ENCODE measurements around the gene HEG1.
"Not testable (repeated sequence)": the region's sequence is repeated elsewhere in the genome, so short reads cannot be mapped to it uniquely, and the experiment has no call there.

Gene HEG1, protein sequence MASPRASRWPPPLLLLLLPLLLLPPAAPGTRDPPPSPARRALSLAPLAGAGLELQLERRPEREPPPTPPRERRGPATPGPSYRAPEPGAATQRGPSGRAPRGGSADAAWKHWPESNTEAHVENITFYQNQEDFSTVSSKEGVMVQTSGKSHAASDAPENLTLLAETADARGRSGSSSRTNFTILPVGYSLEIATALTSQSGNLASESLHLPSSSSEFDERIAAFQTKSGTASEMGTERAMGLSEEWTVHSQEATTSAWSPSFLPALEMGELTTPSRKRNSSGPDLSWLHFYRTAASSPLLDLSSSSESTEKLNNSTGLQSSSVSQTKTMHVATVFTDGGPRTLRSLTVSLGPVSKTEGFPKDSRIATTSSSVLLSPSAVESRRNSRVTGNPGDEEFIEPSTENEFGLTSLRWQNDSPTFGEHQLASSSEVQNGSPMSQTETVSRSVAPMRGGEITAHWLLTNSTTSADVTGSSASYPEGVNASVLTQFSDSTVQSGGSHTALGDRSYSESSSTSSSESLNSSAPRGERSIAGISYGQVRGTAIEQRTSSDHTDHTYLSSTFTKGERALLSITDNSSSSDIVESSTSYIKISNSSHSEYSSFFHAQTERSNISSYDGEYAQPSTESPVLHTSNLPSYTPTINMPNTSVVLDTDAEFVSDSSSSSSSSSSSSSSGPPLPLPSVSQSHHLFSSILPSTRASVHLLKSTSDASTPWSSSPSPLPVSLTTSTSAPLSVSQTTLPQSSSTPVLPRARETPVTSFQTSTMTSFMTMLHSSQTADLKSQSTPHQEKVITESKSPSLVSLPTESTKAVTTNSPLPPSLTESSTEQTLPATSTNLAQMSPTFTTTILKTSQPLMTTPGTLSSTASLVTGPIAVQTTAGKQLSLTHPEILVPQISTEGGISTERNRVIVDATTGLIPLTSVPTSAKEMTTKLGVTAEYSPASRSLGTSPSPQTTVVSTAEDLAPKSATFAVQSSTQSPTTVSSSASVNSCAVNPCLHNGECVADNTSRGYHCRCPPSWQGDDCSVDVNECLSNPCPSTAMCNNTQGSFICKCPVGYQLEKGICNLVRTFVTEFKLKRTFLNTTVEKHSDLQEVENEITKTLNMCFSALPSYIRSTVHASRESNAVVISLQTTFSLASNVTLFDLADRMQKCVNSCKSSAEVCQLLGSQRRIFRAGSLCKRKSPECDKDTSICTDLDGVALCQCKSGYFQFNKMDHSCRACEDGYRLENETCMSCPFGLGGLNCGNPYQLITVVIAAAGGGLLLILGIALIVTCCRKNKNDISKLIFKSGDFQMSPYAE (N-terminal part only)

DNA sequence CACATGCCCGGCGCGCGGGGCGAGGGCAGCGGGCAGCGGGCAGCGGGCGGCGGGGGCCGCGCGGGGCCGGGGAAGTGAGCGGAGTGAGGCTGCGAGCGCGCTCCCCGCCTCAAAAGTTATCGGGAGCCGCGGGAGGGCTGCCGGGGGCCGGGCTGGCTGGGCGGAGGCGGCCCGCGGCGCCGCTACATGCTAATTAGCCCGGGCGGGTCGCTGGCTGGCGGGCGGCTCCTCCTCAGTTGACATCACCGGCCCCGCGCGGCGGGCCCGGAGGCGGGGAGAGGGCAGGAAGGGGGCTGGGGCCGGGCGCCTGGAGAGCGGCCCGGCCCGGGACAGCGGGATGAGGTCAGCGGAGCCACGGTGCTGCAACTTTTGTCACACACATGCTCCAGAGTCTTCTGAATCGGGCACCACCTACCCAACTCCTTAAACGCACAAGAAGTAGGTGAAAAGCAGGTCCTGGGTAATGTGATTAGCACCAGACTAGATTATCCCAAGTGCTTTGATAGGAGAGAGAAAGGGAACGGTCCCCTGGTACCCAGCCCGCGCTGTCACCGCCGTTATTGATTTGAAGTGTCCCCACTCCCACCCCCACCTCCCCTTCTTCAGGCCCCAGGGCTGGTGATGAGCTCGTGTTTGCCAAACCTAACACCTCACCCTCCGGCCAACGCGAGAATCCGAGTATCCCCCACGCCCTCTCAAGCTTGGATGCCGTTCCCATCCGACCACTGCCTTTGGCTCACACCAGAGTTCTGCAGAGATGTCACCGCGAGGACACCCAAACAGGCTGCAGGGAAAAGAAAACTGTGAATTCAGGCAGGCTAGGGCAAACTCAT lies at the start of gene HEG1:
Gene HEG1, minus strand, starts transcription at position 85 of the 833 bp plus-strand sequence. CDS start 107 bp downstream, outside the sequence.
- DNase-seq: no peak

DNA sequence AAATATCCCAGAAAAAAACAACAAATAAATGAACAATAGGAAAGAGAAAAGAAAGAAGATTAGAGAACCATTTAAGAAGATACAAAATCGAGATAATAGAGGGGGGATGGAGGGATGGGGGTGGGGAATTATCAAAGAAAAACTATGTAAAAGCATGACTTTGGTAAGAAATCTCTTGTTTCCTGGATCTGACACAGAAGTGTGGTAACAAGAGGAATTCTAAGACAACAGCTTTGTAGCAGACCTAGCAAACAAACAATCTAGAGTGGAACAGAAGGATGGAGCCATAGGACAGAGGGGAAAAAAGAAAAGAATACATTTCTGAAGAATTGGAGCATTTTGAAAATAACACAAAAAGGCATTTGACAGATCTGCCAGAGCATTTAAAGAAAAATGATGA lies 49.3 kb upstream of the HEG1 start:
- no peak for DNase-seq

DNA sequence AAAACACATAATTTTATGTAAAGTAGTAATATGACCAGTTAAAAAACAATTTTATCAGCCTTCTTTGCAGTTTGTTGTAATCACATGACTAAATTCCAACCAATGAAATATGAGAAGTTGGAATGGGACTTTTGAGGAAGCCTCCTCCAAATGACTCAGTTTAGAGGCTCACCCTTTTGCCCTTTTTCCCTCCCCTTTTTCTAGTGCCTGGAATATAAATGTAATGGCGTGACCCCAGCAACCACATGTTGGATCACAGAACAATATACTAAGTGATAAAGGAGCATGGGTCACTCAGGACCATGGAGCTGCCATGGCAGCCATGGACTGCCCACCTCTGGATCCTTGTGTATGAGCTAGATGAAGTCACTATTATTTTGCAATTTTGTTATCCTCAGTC lies 48.8 kb upstream of the HEG1 start:
- no peak for DNase-seq

DNA sequence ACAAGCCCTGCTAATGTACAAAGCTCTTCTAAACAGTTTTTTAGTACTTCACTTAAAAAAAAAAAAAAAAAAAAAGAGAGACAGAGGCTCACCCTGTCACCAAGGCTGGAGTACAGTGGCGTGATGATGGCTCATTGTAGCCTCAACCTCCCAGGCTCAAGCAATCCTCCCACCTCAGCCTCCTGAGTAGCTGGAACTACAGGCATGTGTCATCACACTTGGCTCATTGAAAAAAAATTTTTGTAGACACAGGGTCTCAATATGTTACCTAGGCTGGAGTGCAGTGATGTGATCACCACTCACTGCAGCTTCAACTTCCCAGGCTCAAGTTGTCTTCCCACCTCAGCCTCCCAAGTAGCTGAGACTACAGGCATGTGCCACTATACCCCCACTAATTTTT lies 47.6 kb upstream of the HEG1 start:
- no peak for DNase-seq

DNA sequence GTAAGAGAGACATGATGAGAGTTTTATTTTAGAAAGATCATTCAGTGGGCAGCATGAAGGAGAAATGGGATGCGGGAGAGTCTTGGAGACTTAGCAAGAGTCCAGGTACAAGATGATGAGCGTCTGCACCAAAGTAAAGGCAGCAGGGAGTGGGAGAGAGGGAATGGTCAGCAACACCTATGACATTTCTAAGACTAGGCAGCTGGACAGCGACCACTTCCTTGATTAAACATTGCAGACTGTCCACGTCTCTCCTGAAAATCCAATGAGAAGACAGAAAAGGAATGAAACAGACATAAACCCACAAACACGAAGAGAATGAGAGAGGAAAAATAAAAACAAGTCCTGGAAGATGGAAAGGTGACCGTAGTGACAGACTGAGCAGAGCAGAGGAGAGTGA lies 46.7 kb upstream of the HEG1 start:
- DNase-seq: no peak

DNA sequence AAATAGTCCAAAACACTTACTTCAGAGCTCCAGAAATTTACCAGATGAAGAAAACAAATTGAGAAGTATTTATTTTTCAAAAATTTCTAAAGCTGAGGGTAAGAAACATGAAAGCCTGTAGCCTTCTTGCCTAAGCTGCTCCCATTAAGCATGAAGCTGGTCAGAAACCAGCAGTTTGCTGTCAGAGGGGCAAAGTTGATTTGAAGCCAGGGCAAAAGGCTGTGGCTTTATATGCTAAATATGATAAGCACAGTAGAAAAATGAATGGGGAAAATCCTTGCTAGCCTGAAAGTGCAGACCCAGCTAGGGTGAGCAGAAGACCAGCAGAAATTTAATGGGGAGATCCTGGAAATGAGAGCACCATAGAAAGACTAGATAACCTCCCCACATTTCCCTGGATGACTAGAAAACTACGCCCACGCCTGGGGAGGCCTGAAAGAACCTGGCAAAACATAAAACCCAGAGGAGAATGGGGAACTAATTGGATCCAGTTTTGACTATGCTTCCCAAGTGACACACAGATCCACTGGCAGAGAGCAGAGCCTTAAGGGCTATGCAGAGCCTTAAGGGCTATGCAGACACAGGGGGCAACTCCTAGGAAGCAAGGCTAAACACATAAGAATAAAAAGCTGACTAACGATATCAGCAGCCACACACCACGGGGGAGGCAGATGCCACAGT lies 43.0 kb upstream of the HEG1 start:
- no peak for DNase-seq

DNA sequence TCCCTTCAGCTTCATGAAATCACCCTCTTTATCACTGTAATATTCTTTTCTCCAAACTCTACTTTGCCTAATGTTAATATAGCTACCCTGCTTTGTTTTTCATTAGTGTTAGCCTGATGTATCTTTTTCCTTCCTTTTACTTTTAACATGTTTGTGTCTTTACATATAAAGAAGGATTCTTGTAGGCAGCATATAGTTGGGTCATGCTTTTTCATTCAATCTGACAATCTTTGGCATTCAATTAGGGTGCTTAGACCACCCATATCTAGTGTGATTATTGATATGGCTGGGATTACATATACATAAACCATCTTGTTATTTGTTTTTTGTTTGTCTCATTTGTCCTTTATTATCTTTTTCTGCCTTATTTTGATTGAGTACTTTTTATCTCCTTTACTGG lies 34.9 kb upstream of the HEG1 start:
- DNase-seq: no peak

DNA sequence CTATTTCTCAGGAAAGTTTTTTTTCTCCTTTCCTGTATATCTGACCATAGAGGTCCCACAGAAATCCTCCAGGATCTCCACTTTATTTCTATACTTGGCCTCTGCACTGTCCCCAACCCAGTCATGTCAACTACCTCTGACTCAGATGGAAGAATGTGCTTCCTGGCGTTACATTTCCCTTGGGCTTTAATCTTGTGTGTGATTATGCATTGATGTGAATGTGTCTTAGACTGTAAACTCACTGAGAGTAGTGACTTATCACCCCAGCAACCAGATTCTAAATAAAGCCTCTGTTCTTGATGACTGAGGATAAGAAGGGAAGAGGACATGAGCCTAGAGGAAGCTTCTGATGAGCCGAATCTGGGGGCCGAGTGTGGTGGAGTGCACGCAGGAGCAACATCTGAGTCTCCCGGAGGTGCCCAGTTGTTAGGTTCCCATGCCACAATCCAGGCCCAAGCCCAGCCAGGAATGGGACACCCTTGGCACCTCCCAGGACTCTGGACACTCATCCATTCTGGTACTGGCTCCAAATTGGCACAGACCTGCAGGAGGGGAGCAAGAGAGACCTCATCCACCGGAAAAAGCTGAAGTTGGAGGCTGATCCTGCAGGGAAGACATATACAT lies 32.1 kb upstream of the HEG1 start:
- DNase-seq: no peak

DNA sequence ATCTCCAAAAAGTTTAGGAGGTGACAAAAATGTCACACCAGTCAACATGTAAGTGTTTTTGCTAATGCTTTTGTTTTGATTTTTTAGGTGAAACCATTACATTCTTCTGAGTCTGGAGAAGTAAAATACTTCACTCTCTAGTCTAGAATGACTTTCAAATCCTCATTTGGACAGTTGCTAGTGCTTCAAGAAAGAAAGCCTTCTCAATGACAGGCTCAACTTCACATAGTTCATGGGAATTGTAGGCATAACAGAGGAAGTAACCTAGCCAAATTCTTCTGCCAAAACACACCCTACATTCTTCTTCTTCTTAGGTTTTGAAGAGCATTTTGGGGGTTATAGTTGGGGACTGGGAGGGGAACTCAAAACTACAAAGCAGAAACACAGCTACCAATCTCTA lies 29.4 kb upstream of the HEG1 start:
- no peak for DNase-seq

DNA sequence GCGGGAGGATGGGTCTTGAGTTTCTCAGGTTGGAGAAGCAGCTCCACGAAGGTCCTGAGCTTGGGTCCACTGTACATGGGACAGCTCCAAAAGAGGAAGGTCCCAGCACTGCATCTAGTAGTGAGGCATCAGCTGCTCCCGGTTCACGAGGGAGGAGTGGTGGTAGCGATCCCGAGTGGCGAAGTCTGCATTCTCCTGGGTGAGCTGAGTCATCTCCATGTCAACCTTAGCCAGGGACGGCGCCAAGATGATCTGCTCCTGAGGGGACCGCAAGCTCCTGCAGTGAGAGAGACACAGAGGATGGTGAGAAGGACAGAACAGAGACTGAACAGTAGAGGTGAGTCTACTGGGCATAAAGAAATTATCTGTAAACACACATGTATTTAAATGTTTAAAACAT lies 28.0 kb upstream of the HEG1 start:
- no peak for DNase-seq

DNA sequence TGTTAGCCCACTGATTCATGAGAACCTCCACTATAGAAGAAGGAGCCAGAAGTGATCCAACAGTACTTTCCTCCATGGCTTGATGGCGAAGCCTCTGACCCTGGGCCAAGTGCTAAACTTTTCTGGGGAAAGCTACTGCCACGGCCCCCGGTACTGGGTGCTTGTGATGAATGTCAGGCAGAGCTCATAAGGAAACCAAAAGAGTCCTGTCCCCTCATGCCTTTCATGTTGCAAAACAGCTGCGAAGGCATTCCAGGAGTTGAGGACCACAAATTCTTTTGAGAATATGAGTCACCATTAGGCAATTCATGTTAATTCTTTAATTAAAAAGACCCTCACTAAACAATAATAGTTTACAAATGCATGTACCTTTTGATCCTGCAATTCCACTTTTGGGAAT lies 26.5 kb upstream of the HEG1 start:
- not testable (repeated sequence) for DNase-seq

DNA sequence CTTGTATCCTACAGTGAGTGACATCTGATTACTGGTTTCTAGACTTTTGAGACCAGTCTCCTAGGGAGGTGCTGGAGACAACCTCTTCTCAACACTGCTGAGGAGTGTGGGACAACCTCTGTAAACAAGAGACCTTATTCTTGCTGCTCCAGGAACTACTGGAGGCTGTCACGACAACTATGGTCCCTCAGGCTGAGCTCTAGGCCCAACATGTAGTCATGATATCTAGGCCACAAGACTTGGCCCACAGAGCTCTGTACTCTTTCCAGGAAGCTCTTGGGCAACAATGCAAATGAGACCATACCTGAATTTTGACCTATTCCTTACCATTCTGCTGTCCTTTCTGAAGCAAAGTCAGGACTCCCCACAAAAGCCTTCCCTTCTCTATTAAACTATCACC lies 24.3 kb upstream of the HEG1 start:
- DNase-seq: no peak

DNA sequence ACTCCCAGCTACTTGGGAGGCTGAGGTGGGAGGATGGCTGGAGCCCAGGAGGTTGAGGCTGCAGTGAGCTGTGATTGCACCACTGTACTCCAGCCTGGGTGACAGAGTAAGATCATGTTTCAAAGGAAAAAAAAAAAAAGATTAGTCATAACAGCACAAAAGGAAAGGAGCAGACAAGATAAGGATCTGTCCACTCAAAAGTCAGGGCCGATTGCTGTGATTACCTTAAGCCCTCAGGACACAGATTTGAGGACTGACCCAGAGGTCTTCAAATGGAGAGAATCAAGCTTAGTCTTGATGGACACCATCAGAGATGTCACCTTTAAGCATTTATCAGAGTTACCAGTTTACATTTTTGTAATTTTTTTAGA lies 23.9 kb upstream of the HEG1 start:
- no peak for DNase-seq

DNA sequence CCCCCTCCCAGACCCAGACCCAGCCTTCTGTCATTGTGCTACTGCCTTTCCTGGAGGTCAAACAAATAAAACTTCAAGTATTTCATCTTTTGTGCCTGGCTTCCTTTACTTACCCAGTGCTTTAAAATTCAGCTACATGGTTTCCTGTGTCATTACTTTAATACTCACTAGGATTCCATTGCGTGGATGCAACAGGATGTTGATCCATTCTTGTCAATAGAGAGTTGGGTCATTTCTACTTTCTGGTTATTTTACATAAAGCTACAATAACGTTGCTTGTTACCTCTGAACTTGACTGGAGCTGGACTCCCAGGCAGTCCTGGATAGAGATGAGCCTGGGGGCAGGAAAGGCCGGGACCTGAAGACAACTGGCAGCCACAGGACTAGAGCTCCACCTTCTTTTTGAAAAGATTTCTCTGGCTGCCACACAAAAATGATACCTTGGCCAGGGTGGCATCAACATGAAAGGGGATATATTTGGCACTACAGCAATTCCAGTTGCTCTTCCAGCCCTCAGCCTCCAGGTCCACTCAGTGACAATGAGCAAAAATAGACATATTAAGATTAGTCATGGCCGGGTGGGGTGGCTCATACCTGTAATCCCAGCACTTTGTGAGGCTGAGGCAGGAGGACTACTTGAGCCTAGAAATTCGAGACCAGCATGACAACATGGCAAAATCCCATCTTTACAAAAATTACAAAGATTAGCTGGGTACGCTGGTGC lies 23.3 kb upstream of the HEG1 start:
- DNase-seq: no peak

DNA sequence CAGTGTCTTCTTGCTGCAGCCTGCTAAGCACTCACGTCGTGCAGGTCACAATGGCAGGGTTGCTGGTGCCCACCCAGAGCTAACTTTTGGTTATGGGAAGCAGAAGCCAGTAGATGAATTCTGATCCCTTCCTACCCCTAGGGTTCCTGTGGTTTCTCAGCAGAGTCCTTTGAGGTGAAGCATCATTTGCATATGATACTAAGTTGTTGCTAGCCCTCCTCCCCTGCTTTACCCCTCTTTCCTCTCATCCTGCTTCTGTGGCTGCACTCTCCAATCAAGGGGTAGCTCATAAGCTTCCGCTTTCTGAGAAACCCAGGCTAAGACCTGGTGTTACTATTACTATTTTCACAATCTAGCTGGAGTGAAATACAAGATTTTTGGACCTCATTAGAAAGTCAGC lies 22.1 kb upstream of the HEG1 start:
- no peak for DNase-seq

DNA sequence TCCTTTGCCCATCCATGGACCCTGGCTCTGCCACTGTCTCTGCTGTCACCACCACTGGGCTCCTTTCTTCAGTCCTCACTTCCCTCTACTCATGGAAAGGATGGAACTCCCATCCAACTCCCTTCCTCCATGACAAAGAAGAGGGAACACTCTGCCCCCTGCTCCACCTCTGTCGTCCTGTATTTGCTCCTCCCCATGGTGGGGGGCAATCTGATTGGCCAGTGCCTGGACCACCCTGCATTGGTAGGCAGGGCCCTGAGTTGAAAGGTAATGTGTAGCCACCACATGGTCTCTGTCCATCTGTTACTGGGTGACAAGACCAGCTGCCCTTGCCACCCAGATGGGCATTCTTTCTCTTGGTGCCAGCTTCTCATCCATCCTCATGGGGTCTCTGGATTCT lies 20.7 kb upstream of the HEG1 start:
- no peak for DNase-seq

DNA sequence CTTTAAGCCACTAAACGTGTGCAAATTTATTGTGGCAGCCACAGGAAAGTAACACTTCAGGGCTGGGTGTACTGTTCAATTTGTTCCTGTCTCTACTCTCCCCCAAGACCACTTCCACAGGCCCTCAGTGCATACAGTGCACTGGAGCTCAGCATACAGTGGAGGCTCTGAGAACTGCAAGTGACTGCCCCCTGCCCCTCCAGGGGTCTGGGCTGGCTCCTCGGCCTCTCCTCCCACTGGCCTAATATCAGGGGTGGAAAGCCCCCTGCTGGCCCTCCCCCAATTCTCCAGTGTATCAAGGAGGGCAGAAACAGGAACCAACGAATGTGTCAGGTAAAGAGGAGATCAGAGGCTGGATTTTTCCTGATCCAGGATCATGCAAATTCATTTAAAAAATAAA lies 19.9 kb upstream of the HEG1 start:
- no peak for DNase-seq

DNA sequence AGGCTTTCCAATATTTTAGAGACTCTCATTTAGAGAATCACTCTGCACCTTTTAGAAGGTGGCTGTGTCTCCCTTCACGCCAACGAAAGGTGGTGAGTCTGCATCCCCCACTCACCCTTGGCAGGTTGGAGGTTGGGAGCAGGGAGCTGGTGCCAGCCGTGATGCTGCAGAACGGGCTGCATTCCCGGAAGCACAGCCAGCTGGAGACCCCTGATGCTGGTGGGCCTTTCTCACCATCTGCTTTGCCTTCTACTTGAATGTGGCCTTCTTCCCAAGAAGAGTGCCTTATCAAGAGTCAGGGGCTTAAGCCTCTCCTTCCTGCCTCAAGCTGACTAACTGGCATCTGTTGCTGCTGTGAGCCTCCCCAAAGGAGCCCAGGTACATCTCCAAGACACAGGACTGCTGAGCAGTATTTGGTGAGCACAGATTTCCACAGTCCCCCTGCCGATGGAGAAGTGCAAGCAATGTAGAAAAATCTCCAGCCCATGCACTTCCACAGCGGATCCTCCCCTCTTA lies 17.7 kb upstream of the HEG1 start:
- DNase-seq: no peak

DNA sequence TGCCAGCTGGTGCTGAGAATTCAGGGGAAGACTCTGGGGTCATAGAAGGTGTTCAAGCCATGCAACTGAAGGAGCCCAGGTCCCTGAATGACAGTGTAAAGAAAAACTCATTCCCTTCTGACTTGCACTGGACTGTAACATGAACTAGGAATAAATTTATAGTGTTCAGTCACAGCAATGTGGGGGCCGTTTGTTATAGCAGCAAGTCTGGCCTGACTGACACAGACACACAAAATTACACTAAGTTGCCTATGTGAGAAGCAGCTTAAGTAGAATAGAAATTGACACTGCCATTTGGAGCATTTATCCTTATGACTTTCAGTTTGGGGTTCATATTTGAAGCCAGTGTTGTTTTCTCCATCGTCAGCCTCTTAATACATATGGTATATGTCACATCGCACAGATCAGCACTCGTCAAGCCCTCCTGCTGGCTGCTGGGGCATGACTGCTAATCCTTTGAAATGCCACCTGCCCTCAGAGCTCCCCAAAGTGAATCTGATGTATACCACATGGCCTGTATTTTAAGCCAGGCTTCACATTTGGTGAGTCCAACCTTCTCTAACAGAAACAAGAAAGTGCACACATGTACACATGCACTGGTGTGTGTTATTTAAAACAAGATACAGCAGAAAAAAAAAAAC lies 17.1 kb upstream of the HEG1 start:
- no peak for DNase-seq

DNA sequence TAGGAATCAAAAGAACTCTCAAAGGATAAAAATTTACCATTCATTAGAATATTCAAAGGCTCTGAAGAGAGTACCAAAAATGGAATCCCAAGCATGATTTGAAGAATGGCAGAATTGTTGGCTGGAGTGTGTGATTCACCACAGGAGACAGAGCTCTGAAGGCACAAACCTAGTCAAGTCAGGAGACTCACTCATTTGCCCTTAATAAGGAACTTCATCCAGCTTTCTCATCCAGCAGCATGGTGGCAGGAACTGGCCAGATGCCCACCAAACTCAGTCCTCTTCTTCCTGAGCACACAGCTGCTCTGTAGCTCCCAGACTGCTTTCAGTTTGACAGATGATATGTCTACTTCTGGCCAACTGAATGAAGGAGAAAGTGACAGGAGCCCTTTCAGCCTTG lies 16.5 kb upstream of the HEG1 start:
- DNase-seq: no peak

Data from KG1 (cell line).